ENCODE data around the gene TNNT2. TPM values are rescaled to one million over a fixed set of nuclear protein-coding genes. Genes with fewer than 3 reads are reported as not detected.

The TNNT2 gene
- total RNA-seq, 1 donor from 2014 or later: 89.2 TPM

GRCh38 chr1:201332021-201332420 lies 45.5 kb downstream of the TNNT2 start:
- Histone ChIP-seq H3K27me3 (ENCODE audit: control insufficient read depth in 3 of 3, insufficient read depth in 3 of 3, low read length in 3 of 3) (no peaks in the 10 kb centered on the region), H3K4me1 (ENCODE audit: control insufficient read depth in 3 of 3, insufficient read depth in 3 of 3, low read length in 3 of 3) (peaks cover 0 to 16% (median 13%) of the 10 kb centered on the region in 3 donors), H3K4me3 (ENCODE audit: low read length in 3 of 3) (no peak overlapping the region), H3K27ac (ENCODE audit: low read depth, low read length) (no peak overlapping the region), H3K36me3 (ENCODE audit: control insufficient read depth in 3 of 3, insufficient read depth in 3 of 3, low read length in 3 of 3) (no peaks in the 10 kb centered on the region), H3K9me3 (ENCODE audit: control insufficient read depth in 3 of 3, low read length in 3 of 3) (no peaks in the 10 kb centered on the region), H3K9ac (ENCODE audit: low read depth in 1 of 3, low read length in 3 of 3) (no peak overlapping the region)

DNA sequence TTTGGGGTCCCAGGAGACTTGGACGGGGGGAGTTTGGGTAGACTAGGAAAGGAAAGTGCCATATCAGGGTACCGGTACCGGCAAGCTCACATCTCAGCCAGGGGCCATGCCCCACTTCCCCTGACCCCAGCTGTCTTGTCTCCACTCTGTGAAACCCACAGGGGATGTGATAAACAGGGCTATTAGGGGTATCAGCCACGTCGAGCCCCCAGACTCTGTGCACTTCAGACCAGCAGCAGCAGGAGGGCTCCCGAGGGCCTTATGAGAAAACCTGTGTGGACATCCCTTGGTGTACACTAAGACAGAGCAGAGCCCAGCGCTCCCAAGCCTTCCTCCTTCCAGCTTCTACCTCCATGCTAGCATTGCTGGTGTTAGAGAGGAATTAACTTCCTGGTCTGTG lies 46.3 kb downstream of the TNNT2 start:
- no peaks in the 10 kb centered on the region for H3K27me3 ChIP-seq (ENCODE audit: control insufficient read depth in 3 of 3, insufficient read depth in 3 of 3, low read length in 3 of 3)
- H3K9ac ChIP-seq (ENCODE audit: low read depth in 1 of 3, low read length in 3 of 3): no peak overlapping the region
- peaks cover 0 to 16% (median 13%) of the 10 kb centered on the region in 3 donors for H3K4me1 ChIP-seq (ENCODE audit: control insufficient read depth in 3 of 3, insufficient read depth in 3 of 3, low read length in 3 of 3)
- H3K36me3 ChIP-seq (ENCODE audit: control insufficient read depth in 3 of 3, insufficient read depth in 3 of 3, low read length in 3 of 3): no peaks in the 10 kb centered on the region
- no peaks in the 10 kb centered on the region for H3K9me3 ChIP-seq (ENCODE audit: control insufficient read depth in 3 of 3, low read length in 3 of 3)
- no peak overlapping the region for H3K4me3 ChIP-seq (ENCODE audit: low read length in 3 of 3)
- H3K27ac ChIP-seq (ENCODE audit: low read depth, low read length): no peak overlapping the region

- H3K27ac ChIP-seq (ENCODE audit: low read depth, low read length): no peak overlapping the region
- H3K27me3 ChIP-seq (ENCODE audit: control insufficient read depth in 3 of 3, insufficient read depth in 3 of 3, low read length in 3 of 3): no peaks in the 10 kb centered on the region
- no peak overlapping the region for H3K9ac ChIP-seq (ENCODE audit: low read depth in 1 of 3, low read length in 3 of 3)
- peaks cover 0 to 16% (median 13%) of the 10 kb centered on the region in 3 donors for H3K4me1 ChIP-seq (ENCODE audit: control insufficient read depth in 3 of 3, insufficient read depth in 3 of 3, low read length in 3 of 3)
- H3K4me3 ChIP-seq (ENCODE audit: low read length in 3 of 3): no peak overlapping the region
- H3K36me3 ChIP-seq (ENCODE audit: control insufficient read depth in 3 of 3, insufficient read depth in 3 of 3, low read length in 3 of 3): no peaks in the 10 kb centered on the region
- H3K9me3 ChIP-seq (ENCODE audit: control insufficient read depth in 3 of 3, low read length in 3 of 3): no peaks in the 10 kb centered on the region
These were observed 46.9 kb downstream of the TNNT2 start for GRCh38 chr1:201330541-201330940.

- no peak overlapping the region for H3K9ac ChIP-seq (ENCODE audit: low read depth in 1 of 3, low read length in 3 of 3)
- no peak overlapping the region for H3K27ac ChIP-seq (ENCODE audit: low read depth, low read length)
- H3K4me1 ChIP-seq (ENCODE audit: control insufficient read depth in 3 of 3, insufficient read depth in 3 of 3, low read length in 3 of 3): peaks cover 0 to 16% (median 10%) of the 10 kb centered on the region in 3 donors
- no peaks in the 10 kb centered on the region for H3K9me3 ChIP-seq (ENCODE audit: control insufficient read depth in 3 of 3, low read length in 3 of 3)
- H3K36me3 ChIP-seq (ENCODE audit: control insufficient read depth in 3 of 3, insufficient read depth in 3 of 3, low read length in 3 of 3): no peaks in the 10 kb centered on the region
- H3K4me3 ChIP-seq (ENCODE audit: low read length in 3 of 3): no peak overlapping the region
- H3K27me3 ChIP-seq (ENCODE audit: control insufficient read depth in 3 of 3, insufficient read depth in 3 of 3, low read length in 3 of 3): no peaks in the 10 kb centered on the region
These were observed 47.7 kb downstream of the TNNT2 start for GRCh38 chr1:201329801-201330200.

- no peaks in the 10 kb centered on the region for H3K9me3 ChIP-seq (ENCODE audit: control insufficient read depth in 3 of 3, low read length in 3 of 3)
- no peak overlapping the region for H3K9ac ChIP-seq (ENCODE audit: low read depth in 1 of 3, low read length in 3 of 3)
- no peak overlapping the region for H3K27ac ChIP-seq (ENCODE audit: low read depth, low read length)
- H3K27me3 ChIP-seq (ENCODE audit: control insufficient read depth in 3 of 3, insufficient read depth in 3 of 3, low read length in 3 of 3): no peaks in the 10 kb centered on the region
- no peaks in the 10 kb centered on the region for H3K36me3 ChIP-seq (ENCODE audit: control insufficient read depth in 3 of 3, insufficient read depth in 3 of 3, low read length in 3 of 3)
- H3K4me1 ChIP-seq (ENCODE audit: control insufficient read depth in 3 of 3, insufficient read depth in 3 of 3, low read length in 3 of 3): peaks cover 0 to 16% (median 8%) of the 10 kb centered on the region in 3 donors
- no peak overlapping the region for H3K4me3 ChIP-seq (ENCODE audit: low read length in 3 of 3)
These were observed 48.2 kb downstream of the TNNT2 start for GRCh38 chr1:201329286-201329685.

DNA sequence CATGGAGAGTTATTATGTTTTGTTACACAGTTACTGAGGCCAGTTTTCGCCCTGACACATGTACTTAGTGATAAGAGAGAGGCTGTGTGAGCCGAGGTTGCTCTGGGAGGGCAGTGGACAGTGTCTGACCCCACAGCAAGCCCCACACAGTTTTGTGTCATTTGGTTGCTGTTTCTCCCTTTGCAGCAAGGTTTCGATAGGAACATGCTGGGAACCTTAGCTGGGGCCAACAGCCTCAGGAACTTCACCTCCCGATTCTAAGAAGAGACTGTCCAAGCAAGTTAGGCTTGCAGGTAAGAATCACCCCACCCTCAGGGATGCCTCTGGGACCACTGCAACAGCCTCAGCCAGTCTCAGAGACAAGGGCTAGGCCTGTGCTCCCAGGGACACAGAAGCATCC lies 48.9 kb downstream of the TNNT2 start:
- no peak overlapping the region for H3K9ac ChIP-seq (ENCODE audit: low read depth in 1 of 3, low read length in 3 of 3)
- no peak overlapping the region for H3K4me3 ChIP-seq (ENCODE audit: low read length in 3 of 3)
- no peaks in the 10 kb centered on the region for H3K36me3 ChIP-seq (ENCODE audit: control insufficient read depth in 3 of 3, insufficient read depth in 3 of 3, low read length in 3 of 3)
- H3K9me3 ChIP-seq (ENCODE audit: control insufficient read depth in 3 of 3, low read length in 3 of 3): no peaks in the 10 kb centered on the region
- no peaks in the 10 kb centered on the region for H3K27me3 ChIP-seq (ENCODE audit: control insufficient read depth in 3 of 3, insufficient read depth in 3 of 3, low read length in 3 of 3)
- H3K4me1 ChIP-seq (ENCODE audit: control insufficient read depth in 3 of 3, insufficient read depth in 3 of 3, low read length in 3 of 3): peaks cover 0 to 16% (median 8%) of the 10 kb centered on the region in 3 donors
- H3K27ac ChIP-seq (ENCODE audit: low read depth, low read length): no peak overlapping the region

- no peak overlapping the region for H3K9ac ChIP-seq (ENCODE audit: low read depth in 1 of 3, low read length in 3 of 3)
- H3K9me3 ChIP-seq (ENCODE audit: control insufficient read depth in 3 of 3, low read length in 3 of 3): no peaks in the 10 kb centered on the region
- H3K36me3 ChIP-seq (ENCODE audit: control insufficient read depth in 3 of 3, insufficient read depth in 3 of 3, low read length in 3 of 3): no peaks in the 10 kb centered on the region
- no peak overlapping the region for H3K27ac ChIP-seq (ENCODE audit: low read depth, low read length)
- H3K4me1 ChIP-seq (ENCODE audit: control insufficient read depth in 3 of 3, insufficient read depth in 3 of 3, low read length in 3 of 3): peaks cover 0 to 16% (median 8%) of the 10 kb centered on the region in 3 donors
- no peak overlapping the region for H3K4me3 ChIP-seq (ENCODE audit: low read length in 3 of 3)
- H3K27me3 ChIP-seq (ENCODE audit: control insufficient read depth in 3 of 3, insufficient read depth in 3 of 3, low read length in 3 of 3): no peaks in the 10 kb centered on the region
These were observed 49.7 kb downstream of the TNNT2 start for GRCh38 chr1:201327687-201328240.

GRCh38 chr1:201326710-201327109 lies 50.8 kb downstream of the TNNT2 start:
- no peak overlapping the region for H3K27ac ChIP-seq (ENCODE audit: low read depth, low read length)

DNA sequence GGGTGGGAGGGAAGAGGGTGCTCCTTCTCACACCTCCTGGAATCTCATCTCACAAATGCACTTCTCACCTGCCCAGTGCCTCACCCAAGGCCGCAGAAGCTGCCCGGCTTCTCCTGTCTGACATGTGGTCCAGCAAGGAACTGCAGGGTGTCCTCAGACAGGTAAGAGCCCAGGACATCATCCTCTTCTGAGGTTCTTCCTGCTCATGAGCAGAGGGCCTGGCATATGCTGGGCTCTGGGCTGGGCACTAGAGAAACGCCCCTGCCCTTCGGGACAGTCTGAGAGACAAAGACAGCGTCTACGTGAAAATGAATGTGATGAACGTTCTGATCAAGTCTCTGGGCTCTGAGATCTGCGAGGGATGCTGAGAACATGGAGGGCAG lies 51.8 kb downstream of the TNNT2 start:
- Histone ChIP-seq H3K9ac (ENCODE audit: low read depth in 1 of 3, low read length in 3 of 3) (no peak overlapping the region), H3K36me3 (ENCODE audit: control insufficient read depth in 3 of 3, insufficient read depth in 3 of 3, low read length in 3 of 3) (peaks cover 0 to 3% (median 0%) of the 10 kb centered on the region in 3 donors), H3K4me1 (ENCODE audit: control insufficient read depth in 3 of 3, insufficient read depth in 3 of 3, low read length in 3 of 3) (peaks cover 0 to 16% (median 8%) of the 10 kb centered on the region in 3 donors), H3K4me3 (ENCODE audit: low read length in 3 of 3) (no peak overlapping the region), H3K9me3 (ENCODE audit: control insufficient read depth in 3 of 3, low read length in 3 of 3) (no peaks in the 10 kb centered on the region), H3K27me3 (ENCODE audit: control insufficient read depth in 3 of 3, insufficient read depth in 3 of 3, low read length in 3 of 3) (no peaks in the 10 kb centered on the region), H3K27ac (ENCODE audit: low read depth, low read length) (no peak overlapping the region)

More at GRCh38 chr1:201326710-201327109, 50.8 kb downstream of the TNNT2 start:
- no peak overlapping the region for H3K4me3 ChIP-seq (ENCODE audit: low read length in 3 of 3)
- no peaks in the 10 kb centered on the region for H3K9me3 ChIP-seq (ENCODE audit: control insufficient read depth in 3 of 3, low read length in 3 of 3)
- H3K36me3 ChIP-seq (ENCODE audit: control insufficient read depth in 3 of 3, insufficient read depth in 3 of 3, low read length in 3 of 3): peaks cover 0 to 3% (median 0%) of the 10 kb centered on the region in 3 donors
- no peak overlapping the region for H3K9ac ChIP-seq (ENCODE audit: low read depth in 1 of 3, low read length in 3 of 3)
- no peaks in the 10 kb centered on the region for H3K27me3 ChIP-seq (ENCODE audit: control insufficient read depth in 3 of 3, insufficient read depth in 3 of 3, low read length in 3 of 3)
- peaks cover 0 to 16% (median 8%) of the 10 kb centered on the region in 3 donors for H3K4me1 ChIP-seq (ENCODE audit: control insufficient read depth in 3 of 3, insufficient read depth in 3 of 3, low read length in 3 of 3)

GRCh38 chr1:201324821-201325677 lies 52.4 kb downstream of the TNNT2 start:
- Histone ChIP-seq H3K4me3 (ENCODE audit: low read length in 3 of 3) (no peak overlapping the region), H3K9me3 (ENCODE audit: control insufficient read depth in 3 of 3, low read length in 3 of 3) (no peaks in the 10 kb centered on the region), H3K27ac (ENCODE audit: low read depth, low read length) (no peak overlapping the region), H3K36me3 (ENCODE audit: control insufficient read depth in 3 of 3, insufficient read depth in 3 of 3, low read length in 3 of 3) (peaks cover 0 to 3% (median 0%) of the 10 kb centered on the region in 3 donors), H3K27me3 (ENCODE audit: control insufficient read depth in 3 of 3, insufficient read depth in 3 of 3, low read length in 3 of 3) (peaks cover 0 to 3% (median 0%) of the 10 kb centered on the region in 3 donors), H3K9ac (ENCODE audit: low read depth in 1 of 3, low read length in 3 of 3) (no peak overlapping the region), H3K4me1 (ENCODE audit: control insufficient read depth in 3 of 3, insufficient read depth in 3 of 3, low read length in 3 of 3) (peaks cover 0 to 11% (median 8%) of the 10 kb centered on the region in 3 donors)
